OCI-LY3 (cell line): ENCODE results near the gene EBNA1BP2.
"Not testable (repeated sequence)": the region's sequence is repeated elsewhere in the genome, so short reads cannot be mapped to it uniquely, and the experiment has no call there.

Source experiments
- H2AFZ ChIP-seq: fragments of 200-600, 300-600 bp; shearing (Covaris generic); 2 replicates; pipeline ENCODE4 v1.6.0; 2014; ENCODE audit warnings: antibody characterized with exemption, low read depth, low read length
- H3K27ac ChIP-seq: fragments of 200-600, 300-600 bp; sonication (generic); 2 replicates; pipeline ENCODE4 v1.5.1; 2014; ENCODE audit warnings: mild to moderate bottlenecking, low read length, moderate library complexity, mixed read lengths
- H3K27me3 ChIP-seq: fragments of 200-600, 300-600 bp; sonication (generic); 2 replicates; pipeline ENCODE4 v1.6.1; 2014; ENCODE audit warnings: low read depth, low read length, mixed read lengths
- H3K36me3 ChIP-seq: fragments of 200-600, 300-600 bp; sonication (generic); replicated peaks from 2 replicates; pipeline ENCODE3; 2014; ENCODE audit warnings: low read depth, low read length, mixed read lengths
- H3K4me1 ChIP-seq: fragments of 300-600, 200-600 bp; sonication (generic); 2 replicates; pipeline ENCODE4 v1.6.1; 2014; ENCODE audit warnings: low read length, mixed read lengths
- H3K4me2 ChIP-seq: fragments of 200-600, 300-600 bp; sonication (generic); 2 replicates; pipeline ENCODE4 v1.6.1; 2014; ENCODE audit warnings: low read length, mixed read lengths
- H3K4me3 ChIP-seq: fragments of 300-600, 200-600 bp; sonication (generic); 2 replicates; pipeline ENCODE4 v1.5.1; 2014; ENCODE audit warnings: antibody characterized with exemption, mild to moderate bottlenecking, low read length, moderate library complexity
- H3K79me2 ChIP-seq: fragments of 300-600, 200-600 bp; shearing (Covaris generic); 2 replicates; pipeline ENCODE4 v1.6.1; 2014; ENCODE audit warnings: mild to moderate bottlenecking, low read length, mixed read lengths
- H3K9ac ChIP-seq: fragments of 300-600, 200-600 bp; shearing (Covaris generic); 2 replicates; pipeline ENCODE4 v1.6.0; 2014; ENCODE audit warnings: mild to moderate bottlenecking, low read length, moderate library complexity
- H3K9me3 ChIP-seq: fragments of 200-600, 300-600 bp; shearing (Covaris generic); 2 replicates; pipeline ENCODE4 v1.6.1; 2014; ENCODE audit warnings: low read length, mixed read lengths; ENCODE audit not compliant: insufficient read depth
- H4K20me1 ChIP-seq: fragments of 200-600, 300-600 bp; sonication (generic); 2 replicates; pipeline ENCODE4 v1.6.1; 2016; ENCODE audit warnings: low read length, mixed read lengths; ENCODE audit not compliant: insufficient read depth
- CTCF ChIP-seq: fragments of 200-600, 300-600 bp; sonication (generic); IDR thresholded peaks from 2 replicates; pipeline ENCODE4 v1.5.1; 2014; ENCODE audit warnings: antibody characterized with exemption, low read length, low read depth
- EZH2phosphoT487 ChIP-seq: fragments of 200-600 bp; shearing (Covaris generic); IDR thresholded peaks from 2 replicates; pipeline ENCODE4 v1.6.1; 2018; ENCODE audit warnings: antibody characterized with exemption, mixed run types, low read depth

The EBNA1BP2 gene

DNA sequence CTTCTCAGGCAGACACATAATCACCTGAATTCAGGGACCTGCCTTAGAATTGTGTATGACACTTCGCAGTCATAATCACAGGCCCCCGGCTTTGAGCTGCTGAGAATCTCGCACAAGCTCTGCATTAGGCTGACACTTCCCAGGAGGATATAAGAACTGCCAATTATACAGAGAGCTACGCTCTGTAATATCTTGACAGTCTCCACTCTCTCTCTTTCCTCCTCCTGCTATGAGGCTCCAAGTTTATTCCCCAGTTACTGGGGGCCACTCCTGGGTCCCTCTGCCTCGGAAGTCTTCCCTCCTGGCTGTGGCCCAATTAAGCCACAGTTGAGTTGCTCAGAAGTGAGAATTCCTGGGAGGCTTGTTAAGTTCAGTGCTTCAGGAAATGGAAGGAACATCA lies 42.7 kb downstream of the EBNA1BP2 start:
- TF ChIP-seq EZH2phosphoT487 (no peak), CTCF (no peak)

DNA sequence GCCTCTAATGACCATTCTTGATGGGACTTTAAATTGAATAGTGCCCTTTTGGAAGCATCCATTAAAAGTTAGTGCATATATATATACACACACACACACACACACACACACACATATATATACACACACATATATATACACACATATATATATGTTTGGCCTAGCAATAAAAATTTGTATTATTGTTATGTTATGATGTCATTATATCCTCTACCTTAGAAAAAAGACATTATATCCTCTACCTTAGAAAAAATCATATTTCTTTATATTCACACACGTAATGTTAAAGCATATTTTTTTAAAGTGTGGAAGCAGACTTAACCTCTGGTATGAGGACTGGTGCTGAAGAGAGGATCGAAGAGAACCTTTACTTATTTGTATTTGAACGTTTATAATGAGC lies 43.3 kb downstream of the EBNA1BP2 start:
- Histone ChIP-seq H3K4me1 (no peaks in the 10 kb centered on the region), H3K36me3 (no peaks in the 10 kb centered on the region), H2AFZ (no peak overlapping the region), H4K20me1 (no peaks in the 10 kb centered on the region), H3K27ac (no peak overlapping the region), H3K79me2 (no peaks in the 10 kb centered on the region), H3K9ac (no peak overlapping the region), H3K9me3 (no peaks in the 10 kb centered on the region), H3K4me3 (no peak overlapping the region), H3K4me2 (no peak overlapping the region), H3K27me3 (peaks cover 5% of the 10 kb centered on the region; the same call in 1 of the 2 replicates)
- no peak for TF ChIP-seq EZH2phosphoT487
- TF ChIP-seq CTCF, result no peak

More for the DNA sequence above, 42.7 kb downstream of the EBNA1BP2 start:
- no peak overlapping the region for H3K27ac ChIP-seq
- H2AFZ ChIP-seq, result no peak overlapping the region
- no peak overlapping the region for H3K4me3 ChIP-seq
- H3K27me3 ChIP-seq, result peaks cover 5% of the 10 kb centered on the region; the same call in 1 of the 2 replicates
- no peak overlapping the region for H3K4me2 ChIP-seq
- H4K20me1 ChIP-seq, result no peaks in the 10 kb centered on the region
- no peaks in the 10 kb centered on the region for H3K36me3 ChIP-seq
- no peaks in the 10 kb centered on the region for H3K79me2 ChIP-seq
- no peaks in the 10 kb centered on the region for H3K9me3 ChIP-seq
- no peaks in the 10 kb centered on the region for H3K4me1 ChIP-seq
- no peak overlapping the region for H3K9ac ChIP-seq

GRCh38 chr1:43123031-43123430 lies 49.1 kb downstream of the EBNA1BP2 start:
- no peak overlapping the region for H3K4me2 ChIP-seq
- no peaks in the 10 kb centered on the region for H3K4me1 ChIP-seq
- no peaks in the 10 kb centered on the region for H4K20me1 ChIP-seq
- TF ChIP-seq EZH2phosphoT487 (no peak), CTCF (no peak)
- H3K9ac ChIP-seq, result no peak overlapping the region
- H3K36me3 ChIP-seq, result no peaks in the 10 kb centered on the region
- H3K9me3 ChIP-seq, result no peaks in the 10 kb centered on the region
- H3K4me3 ChIP-seq, result no peak overlapping the region
- no peak overlapping the region for H2AFZ ChIP-seq
- no peaks in the 10 kb centered on the region for H3K27me3 ChIP-seq
- no peaks in the 10 kb centered on the region for H3K79me2 ChIP-seq
- no peak overlapping the region for H3K27ac ChIP-seq

DNA sequence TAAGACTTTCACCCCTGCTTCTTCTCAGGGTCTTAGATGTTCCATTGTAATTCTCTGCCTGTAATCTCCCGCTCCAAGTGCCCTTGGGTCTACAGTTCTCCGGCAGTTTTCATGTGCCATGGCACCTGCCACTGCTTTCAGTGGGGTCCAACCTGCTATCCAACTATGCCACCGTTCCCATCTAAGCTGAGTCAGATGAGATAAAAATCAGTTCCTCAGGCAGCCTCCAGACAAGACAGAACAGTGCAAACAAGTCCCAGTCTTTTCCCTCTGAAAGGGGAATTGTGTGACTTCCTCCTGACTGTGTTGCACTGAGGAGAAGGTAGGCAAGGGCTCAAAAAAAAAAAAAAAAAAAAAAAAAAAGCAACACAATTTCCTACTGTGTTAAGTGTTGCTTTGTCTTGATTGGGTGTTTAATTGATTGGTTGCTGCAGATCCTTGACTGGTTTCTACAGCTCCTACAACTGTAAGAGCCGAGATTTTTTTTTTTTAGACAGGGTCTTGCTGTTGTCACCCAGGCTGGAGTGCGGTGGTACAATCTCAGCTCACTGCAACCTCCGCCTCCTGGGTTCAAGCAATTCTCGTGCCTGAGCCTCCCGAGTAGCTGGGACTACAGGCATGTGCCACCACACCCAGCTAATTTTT lies 50.7 kb downstream of the EBNA1BP2 start:
- Histone ChIP-seq H2AFZ (no peak overlapping the region), H3K4me3 (no peak overlapping the region), H4K20me1 (no peaks in the 10 kb centered on the region), H3K79me2 (no peaks in the 10 kb centered on the region), H3K27me3 (no peaks in the 10 kb centered on the region), H3K36me3 (no peaks in the 10 kb centered on the region), H3K4me2 (no peak overlapping the region), H3K4me1 (no peaks in the 10 kb centered on the region), H3K27ac (no peak overlapping the region), H3K9me3 (no peaks in the 10 kb centered on the region), H3K9ac (no peak overlapping the region)
- TF ChIP-seq EZH2phosphoT487 (no peak), CTCF (no peak)

GRCh38 chr1:43119928-43120586 lies 52.0 kb downstream of the EBNA1BP2 start:
- H3K4me1 ChIP-seq, H2AFZ ChIP-seq, H3K4me3 ChIP-seq, H3K79me2 ChIP-seq, H4K20me1 ChIP-seq, H3K36me3 ChIP-seq, H3K27ac ChIP-seq, H3K27me3 ChIP-seq, H3K4me2 ChIP-seq, H3K9ac ChIP-seq, H3K9me3 ChIP-seq: not testable (repeated sequence)
